ENCODE data around the gene MORN1. TPM values are rescaled to one million over a fixed set of nuclear protein-coding genes. Genes with fewer than 3 reads are reported as not detected.

Gene MORN1
- polyA plus RNA-seq, 1 of the 3 experiments (the other 2 are of a cell fraction), result 16.3 TPM

GRCh38 chr1:2408456-2408855 is 17.1 kb upstream of the MORN1 start (continued):
- no peak for TF ChIP-seq NRF1 (IDR thresholded peaks at IDR 0.05; ENCODE audit: low read depth, low read length)

GRCh38 chr1:2407991-2408275 is 16.6 kb upstream of the MORN1 start:
- ChIA-PET POLR2A (no interaction called here), CTCF (interaction anchor here (2.0 to 2.2 kb wide), 2 partner anchors 26 to 213 kb away, joined by 6 to 12 read pairs; partner anchors contain the start of gene FAAP20)
- WGBS (ENCODE audit: low lambda C conversion rate), result 95% methylated on average over 4 of the region's 8 CpGs
- no peak for TF ChIP-seq EZH2phosphoT487 (IDR thresholded peaks at IDR 0.05; ENCODE audit: borderline replicate concordance, low read depth)
- no peak for TF ChIP-seq NFIC (IDR thresholded peaks at IDR 0.05; ENCODE audit: borderline replicate concordance)
- no peak for TF ChIP-seq USF1 (IDR thresholded peaks at IDR 0.05; ENCODE audit: borderline replicate concordance, low read depth)
- TF ChIP-seq MEF2A (IDR thresholded peaks at IDR 0.05; ENCODE audit: borderline replicate concordance, low read depth), result no peak
- TF ChIP-seq NRF1 (IDR thresholded peaks at IDR 0.05; ENCODE audit: low read depth, low read length), result no peak
- no peak for TF ChIP-seq FOXM1 (IDR thresholded peaks at IDR 0.05; ENCODE audit: low read depth)
- no peak for TF ChIP-seq JUND (IDR thresholded peaks at IDR 0.05)
- TF ChIP-seq FOSL2 (IDR thresholded peaks at IDR 0.05; ENCODE audit: borderline replicate concordance, low read depth), result no peak
- Histone ChIP-seq H2AFZ (ENCODE audit: low read depth) (no peak overlapping the region), H3K79me2 (ENCODE audit: insufficient read depth) (peaks cover 21% of the 10 kb centered on the region), H3K4me2 (no peak overlapping the region), H3F3A (replicated peaks; ENCODE audit: insufficient read depth) (peaks cover 8% of the 10 kb centered on the region), H3K9me2 (no peaks in the 10 kb centered on the region), H3K27me3 (ENCODE audit: insufficient read depth) (no peaks in the 10 kb centered on the region), H3K9ac (no peak overlapping the region), H3K27ac (ENCODE audit: low read depth in 2 of 2, low read length in 1 of 2) (no peak overlapping the region), H3K4me1 (ENCODE audit: control insufficient read depth in 1 of 2, insufficient read depth in 2 of 2, low read depth in 1 of 2, low read length in 1 of 2) (peaks cover 0 to 9% of the 10 kb centered on the region in 2 experiments; a peak in 1 of 4 replicates), H4K20me1 (ENCODE audit: insufficient read depth) (no peaks in the 10 kb centered on the region), H3K9me3 (no peaks in the 10 kb centered on the region), H3K4me3 (ENCODE audit: low read depth in 2 of 2, low read length in 1 of 2) (no peak overlapping the region), H3K36me3 (replicated peaks in 1 of 2; ENCODE audit: control insufficient read depth in 1 of 2, insufficient read depth in 2 of 2, low read length in 1 of 2) (peaks cover 5 to 57% of the 10 kb centered on the region in 2 experiments)
- no peak for DNase-seq

- Histone ChIP-seq H3F3A (replicated peaks; ENCODE audit: insufficient read depth) (peaks cover 8% of the 10 kb centered on the region), H3K27me3 (ENCODE audit: insufficient read depth) (no peaks in the 10 kb centered on the region), H3K4me1 (ENCODE audit: control insufficient read depth in 1 of 2, insufficient read depth in 2 of 2, low read depth in 1 of 2, low read length in 1 of 2) (peaks cover 0 to 9% of the 10 kb centered on the region in 2 experiments; a peak in 1 of 4 replicates), H3K4me3 (ENCODE audit: low read depth in 2 of 2, low read length in 1 of 2) (no peak overlapping the region), H3K9ac (no peak overlapping the region), H2AFZ (ENCODE audit: low read depth) (no peak overlapping the region), H3K9me2 (no peaks in the 10 kb centered on the region), H3K4me2 (no peak overlapping the region), H3K9me3 (no peaks in the 10 kb centered on the region), H4K20me1 (ENCODE audit: insufficient read depth) (no peaks in the 10 kb centered on the region), H3K36me3 (replicated peaks in 1 of 2; ENCODE audit: control insufficient read depth in 1 of 2, insufficient read depth in 2 of 2, low read length in 1 of 2) (peaks cover 7 to 63% of the 10 kb centered on the region in 2 experiments), H3K79me2 (ENCODE audit: insufficient read depth) (peaks cover 21% of the 10 kb centered on the region), H3K27ac (ENCODE audit: low read depth in 2 of 2, low read length in 1 of 2) (no peak overlapping the region)
- POLR2A ChIA-PET, result no interaction called here
- 78% methylated on average over 21 of the region's 25 CpGs for WGBS (ENCODE audit: low lambda C conversion rate)
- TF ChIP-seq CHD2 (IDR thresholded peaks at IDR 0.05; ENCODE audit: low read length, partially characterized antibody) (no peak), USF2 (IDR thresholded peaks at IDR 0.05; ENCODE audit: borderline replicate concordance, low read depth, low read length) (no peak), FOSL2 (IDR thresholded peaks at IDR 0.05; ENCODE audit: borderline replicate concordance, low read depth) (no peak), YY1 (IDR thresholded peaks at IDR 0.05; ENCODE audit: low read depth) (no peak), FOXM1 (IDR thresholded peaks at IDR 0.05; ENCODE audit: low read depth) (no peak), TAF1 (IDR thresholded peaks at IDR 0.05; ENCODE audit: borderline replicate concordance, low read depth, low read length) (no peak)
- CTCF ChIA-PET, result interaction anchor here (0.6 to 2.2 kb wide), 3 partner anchors 25 to 215 kb away, joined by 3 to 12 read pairs (median 6); partner anchors contain the start of gene FAAP20
- no peak for DNase-seq
These were observed 16.0 kb upstream of the MORN1 start for GRCh38 chr1:2407166-2407990.

Measured in SK-N-SH (cell line).